T1000 (cell line): ENCODE results near the gene LINGO1.

Source experiments
- DNase-seq: peaks from one replicate; lab custom pipeline; 2025; ENCODE audit warnings: mixed read lengths; lab: John Stamatoyannopoulos, UW

LINGO1 gene

DNA sequence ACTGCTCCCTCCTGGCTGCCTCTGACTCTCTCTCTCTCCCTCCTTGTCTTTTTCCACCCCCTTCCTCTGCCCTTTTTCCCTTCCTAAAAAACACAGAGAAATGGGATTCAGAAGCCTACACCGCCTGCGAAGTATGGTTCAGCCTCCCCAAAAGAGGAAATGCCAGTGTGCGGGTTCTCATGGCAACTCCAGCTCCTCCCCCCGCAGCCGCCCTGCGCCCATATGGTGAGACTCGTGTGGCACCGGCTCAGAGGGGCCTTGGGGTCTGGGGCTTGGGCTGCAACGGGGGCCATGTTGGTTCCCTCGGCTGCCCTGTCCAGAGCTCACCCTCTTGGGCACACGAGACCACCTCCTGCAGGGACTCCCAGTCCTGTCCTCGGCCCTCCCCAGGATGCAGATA, 23.6 kb upstream of the LINGO1 start:
- no peak for DNase-seq

DNA sequence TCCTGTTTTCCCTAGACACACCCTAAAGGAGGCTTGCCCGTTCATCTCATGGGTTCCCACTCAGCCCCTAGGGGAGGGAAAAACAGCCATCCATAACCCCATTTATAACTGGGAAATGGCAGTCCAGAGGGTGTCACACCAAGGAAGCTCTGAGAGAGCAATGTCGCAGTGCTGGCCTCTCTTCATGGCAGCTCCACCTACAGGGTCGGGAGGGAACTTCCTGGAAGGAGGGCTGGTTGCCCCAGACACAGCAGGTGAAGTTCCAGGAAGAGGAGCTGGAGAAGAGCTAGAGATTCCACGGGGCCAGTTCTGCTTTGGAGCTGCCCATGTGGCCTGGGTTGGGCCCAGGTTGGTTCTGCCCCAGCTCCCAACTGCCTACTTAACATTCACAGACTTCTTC, 22.3 kb upstream of the LINGO1 start:
- no peak for DNase-seq

DNA sequence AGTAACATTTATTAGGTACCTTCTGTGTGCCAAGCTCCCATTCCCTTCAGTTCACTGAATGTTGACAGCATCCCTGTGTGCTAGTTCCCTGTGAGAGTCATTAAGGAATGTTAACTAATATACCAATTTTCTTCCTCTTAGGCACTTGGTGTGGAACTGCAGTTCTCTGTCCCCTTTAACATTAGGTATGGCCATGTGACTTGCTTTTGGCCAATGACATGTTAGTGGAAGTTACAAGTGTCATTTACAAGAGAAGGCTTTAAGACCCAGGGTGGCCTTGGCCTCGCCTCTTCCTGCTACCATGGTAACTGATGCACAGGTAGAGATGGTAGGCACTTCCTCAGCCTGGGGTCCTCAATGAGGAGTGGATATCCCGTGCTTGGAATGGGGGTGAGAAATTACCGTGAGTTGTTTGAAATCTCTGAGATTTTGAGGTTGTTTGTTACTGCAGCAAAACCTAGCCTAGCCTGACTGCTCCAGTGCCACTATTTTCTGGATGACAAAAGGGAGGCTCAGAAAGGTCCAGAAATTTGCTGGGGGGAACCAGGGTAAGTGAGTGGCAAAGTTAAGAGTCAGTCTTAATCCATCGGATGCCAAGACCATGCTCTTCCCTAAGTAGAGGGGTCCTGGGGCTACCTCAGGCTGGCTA, 21.2 kb upstream of the LINGO1 start:
- DNase-seq, result no peak

DNA sequence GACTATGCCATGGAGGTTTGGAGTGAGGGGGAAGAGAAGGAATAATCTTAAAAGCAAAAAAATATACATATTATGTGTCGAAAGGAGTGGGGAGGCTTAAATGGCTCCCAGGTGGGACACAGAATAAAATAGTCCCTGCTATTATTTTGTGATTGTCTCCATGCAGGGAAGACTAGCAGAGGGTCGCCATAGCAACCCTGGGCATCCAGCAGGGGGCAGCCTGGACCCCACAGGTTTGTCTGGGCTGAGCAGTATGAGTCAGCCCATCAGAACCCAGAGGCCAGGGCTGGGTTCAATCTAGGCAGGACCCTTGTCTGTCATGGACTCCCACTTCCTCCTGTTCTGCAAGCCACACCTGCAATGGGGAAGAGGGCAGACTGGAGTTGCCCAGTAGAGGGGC, 17.6 kb upstream of the LINGO1 start:
- no peak for DNase-seq

DNA sequence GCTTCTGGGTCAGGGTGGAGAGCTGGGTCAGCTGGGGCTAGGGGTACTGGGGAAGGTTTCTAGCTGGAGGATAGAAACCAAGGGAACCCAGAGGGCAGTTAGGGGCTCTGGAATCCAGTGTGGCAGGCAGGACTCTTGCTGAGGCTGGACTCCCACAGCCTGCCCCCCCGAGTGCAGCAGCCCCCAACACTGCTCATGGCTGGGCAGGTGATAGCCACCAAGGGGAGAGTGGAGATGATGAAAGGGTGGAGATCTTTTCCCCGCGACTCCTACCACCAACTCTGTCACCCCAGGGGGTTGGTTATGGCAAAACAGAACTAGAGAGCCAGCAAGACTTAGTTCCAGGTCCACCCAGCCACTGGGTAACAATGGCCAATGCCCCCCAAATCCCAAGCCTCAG, 16.9 kb upstream of the LINGO1 start:
- no peak for DNase-seq

DNA sequence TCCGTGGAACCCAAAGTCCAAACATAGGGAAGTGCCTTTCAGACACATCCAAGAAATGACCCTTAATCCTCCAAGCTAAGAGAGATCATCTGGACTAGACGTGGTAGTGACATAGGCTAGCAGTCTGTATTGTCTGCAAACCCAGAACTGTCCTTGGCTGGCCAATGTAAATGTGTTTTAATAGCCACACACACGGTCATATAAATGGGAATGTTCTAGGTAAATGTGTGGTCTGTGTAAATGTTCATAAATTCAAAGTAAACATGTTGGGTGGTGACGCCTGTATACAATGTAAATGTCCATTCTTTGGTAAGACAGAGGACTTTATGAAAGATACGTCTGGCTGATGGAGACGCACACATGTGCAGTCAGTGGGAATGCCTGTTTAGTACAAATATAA, 16.3 kb upstream of the LINGO1 start:
- no peak for DNase-seq

DNA sequence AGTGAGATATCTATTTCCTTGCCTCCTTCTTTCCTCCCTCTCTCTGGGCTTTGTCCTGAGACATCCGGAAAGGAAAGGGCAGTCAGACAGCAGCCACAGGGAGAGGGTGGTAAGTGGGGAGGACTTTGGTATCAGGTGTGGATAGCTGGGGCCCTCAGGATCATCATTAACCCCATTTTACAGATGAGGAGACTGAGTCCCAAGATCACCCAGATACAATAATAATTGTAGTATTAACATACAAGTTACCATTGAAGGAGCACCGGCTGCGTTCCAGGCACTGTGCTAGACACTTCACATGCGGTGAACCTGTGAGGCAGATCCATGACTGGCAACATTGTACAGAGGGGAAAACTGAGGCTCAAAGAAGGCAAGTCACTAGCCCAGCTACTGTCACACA, 15.2 kb upstream of the LINGO1 start:
- DNase-seq, result no peak

DNA sequence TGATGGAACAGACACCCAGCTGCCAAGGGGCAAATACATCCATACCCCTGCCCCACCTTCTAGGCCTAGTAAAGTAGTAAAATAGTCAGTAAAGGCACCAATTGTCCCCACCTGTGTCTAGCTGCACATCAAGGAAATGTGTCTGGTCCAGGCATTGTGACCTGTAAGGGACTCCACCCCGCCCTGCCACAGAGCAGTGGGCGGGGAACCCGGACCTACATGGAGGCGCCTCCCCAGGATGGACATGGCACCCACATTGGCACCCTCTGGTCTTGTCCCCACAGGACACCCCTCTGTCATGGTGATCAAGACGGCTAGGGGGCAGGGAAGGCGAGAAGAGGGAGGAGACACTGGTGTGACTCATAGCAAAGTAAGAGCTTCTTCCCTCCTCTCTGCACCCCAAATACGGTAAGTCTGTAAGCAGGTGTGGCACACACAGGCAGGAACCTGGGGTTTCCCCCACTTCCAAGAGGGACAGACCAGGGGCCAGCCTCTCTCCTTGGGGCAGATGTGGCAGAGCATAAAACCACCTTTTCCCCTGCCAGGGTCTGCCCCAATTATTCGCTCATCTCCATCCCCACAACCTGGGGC, 13.5 kb upstream of the LINGO1 start:
- DNase-seq, result no peak

DNA sequence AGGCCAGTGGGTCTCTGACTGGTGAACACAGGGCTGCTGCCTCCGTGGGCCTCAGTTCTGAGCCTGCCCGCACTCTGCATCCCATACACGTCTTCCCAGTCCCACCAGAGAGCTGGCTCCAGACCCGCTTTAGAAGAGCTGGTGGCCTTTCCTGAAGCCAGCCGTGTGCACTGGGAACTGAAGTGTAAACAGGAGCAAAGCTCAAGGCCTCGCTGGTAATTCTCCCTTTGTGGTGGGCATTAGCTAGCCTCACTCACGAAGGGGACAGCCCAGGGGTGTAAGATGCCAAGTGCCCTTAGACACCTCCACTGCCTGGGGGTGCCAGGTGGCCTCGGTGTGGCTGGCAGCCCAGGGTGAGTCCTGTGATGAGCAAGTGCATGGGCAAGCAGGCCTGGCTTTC, 12.9 kb upstream of the LINGO1 start:
- DNase-seq, result no peak

DNA sequence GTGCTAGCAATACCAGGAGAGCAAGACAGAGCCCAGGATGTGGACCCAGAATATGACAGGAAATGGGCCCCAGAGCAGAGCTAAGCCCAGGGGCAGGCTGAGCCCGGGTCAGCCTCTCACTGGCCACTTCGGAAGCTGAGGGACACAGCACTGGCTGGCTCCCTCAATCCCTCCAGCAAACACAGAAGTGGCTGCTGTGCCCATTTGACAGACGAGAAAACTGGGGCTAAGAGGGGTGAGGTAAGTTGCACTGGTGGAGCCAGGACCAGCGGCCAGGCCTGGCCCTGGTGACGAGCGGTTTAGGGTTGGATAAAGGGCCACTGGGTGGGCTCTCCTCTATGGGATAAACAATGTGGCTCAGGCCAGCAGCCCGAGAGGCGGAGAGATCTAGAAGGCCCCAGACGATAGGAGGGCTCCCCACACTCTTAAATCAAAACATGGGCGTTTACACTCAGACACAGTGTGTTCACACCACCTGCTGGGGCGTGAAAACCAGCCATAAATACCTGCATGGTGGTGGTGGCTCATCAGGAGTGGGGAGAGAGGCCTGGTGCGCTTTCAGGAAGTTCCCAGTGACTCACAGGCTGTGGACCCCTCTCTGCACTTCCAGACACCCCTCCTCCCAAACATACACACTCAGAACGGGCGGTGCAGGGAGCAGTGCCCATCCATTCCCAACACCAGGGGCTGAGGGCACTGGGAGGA, 12.0 kb upstream of the LINGO1 start:
- no peak for DNase-seq

DNA sequence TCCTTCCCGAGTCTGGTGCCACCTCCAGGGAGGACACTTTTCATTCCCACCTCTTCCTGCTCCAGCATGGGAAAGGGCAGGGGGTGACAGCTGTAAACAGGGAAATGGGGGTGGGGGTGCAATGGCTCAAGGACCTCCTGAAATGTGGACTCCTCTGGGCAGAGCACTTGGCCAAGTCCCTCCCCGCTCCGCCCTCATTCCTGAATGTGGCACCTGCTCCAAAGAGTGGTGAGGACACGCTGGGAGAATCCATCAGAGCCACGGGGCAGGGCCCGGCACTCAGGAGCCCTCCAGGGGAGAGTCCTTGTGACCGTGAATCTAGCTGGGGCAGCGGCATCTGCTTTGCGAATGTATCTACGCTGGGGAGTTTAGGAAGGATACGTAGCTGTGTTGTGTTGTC, 11.1 kb upstream of the LINGO1 start:
- DNase-seq, result no peak

DNA sequence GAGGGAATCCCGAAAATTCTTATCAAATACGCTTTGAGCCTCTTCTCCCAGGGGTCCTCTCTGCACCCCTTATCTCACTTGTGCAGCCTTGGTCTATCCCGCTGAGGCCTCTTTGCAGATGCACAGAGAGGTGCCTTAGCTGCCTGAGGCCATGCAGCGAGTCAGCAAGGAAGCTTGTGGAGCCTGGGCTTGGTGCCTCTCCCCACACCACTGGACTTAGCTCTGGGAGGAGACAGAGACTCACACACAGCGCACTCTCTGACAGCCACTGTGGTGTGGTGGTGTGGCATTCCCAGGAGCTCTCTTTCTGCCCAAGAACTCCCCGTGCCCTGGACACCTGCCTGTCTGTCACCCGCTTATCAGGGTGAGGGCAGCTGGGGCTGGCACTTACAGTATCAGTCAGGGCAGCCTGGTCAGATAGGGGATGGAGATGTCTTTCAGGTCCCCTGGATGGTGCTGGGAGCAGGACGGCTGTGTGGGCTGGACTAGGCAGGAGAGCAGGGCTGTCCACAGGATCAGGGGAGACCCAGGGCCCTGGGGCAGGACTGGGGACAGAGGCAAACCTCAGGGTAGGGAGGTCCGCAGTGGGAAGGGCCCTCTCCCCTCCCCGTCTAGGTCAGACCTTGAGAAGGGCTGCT, 10.2 kb upstream of the LINGO1 start:
- DNase-seq, result no peak

DNA sequence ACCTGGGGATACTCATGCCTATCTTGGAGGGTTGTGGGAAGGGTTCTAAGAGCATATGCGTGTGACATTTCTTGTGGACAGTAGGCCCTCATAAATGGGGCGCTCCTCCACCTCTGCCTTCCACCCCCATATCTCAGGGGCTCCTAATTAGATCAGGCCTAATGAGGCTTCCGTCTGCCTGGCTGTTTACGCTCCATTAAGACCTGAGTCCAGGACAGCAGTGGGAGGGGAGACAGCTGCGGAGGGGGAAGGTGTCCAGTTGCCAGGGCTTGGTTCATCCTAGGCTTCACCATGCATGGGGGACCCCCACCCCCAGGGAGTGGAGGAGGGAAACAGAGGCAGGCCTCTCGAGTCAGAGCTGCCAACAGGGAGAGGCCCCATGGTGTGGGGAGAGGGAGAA, 9.3 kb upstream of the LINGO1 start:
- no peak for DNase-seq

DNA sequence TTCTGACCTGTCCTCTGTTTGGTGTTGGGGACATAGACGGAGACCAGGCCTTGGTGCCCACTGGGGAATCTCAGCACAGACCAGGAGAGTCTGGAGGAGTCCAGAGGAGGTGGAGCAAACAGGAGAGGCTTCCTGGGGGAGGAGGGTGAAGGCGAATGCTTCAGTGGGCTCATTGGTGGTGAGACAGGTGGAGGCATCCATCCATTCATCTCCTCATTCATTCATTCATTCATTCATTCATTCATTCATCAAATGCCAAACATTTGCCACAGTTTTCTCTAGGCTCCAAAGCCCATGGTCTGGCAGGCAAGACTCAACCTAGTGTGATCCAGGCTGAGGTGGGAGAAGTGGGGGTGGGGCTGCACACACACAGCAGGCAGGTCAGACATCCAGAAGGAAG, 7.9 kb upstream of the LINGO1 start:
- no peak for DNase-seq

DNA sequence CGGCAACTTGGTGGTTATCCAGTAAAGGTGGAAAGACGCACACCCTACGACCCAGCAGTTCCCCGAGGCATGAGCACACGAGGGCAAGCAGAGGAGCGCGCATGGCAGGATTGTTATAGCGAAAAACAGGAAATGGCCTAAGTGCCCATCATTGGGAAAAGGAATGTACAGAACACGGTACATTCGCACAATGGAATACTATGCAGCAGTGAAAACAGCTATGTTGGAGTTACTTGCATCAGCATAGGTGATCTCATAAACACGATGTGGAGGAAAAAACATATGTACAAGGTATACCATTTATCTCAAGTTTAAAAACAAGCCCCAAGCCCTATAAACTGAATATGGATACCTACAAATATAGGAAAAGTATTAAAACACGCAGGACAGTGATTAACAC, 6.7 kb upstream of the LINGO1 start:
- DNase-seq, result no peak

DNA sequence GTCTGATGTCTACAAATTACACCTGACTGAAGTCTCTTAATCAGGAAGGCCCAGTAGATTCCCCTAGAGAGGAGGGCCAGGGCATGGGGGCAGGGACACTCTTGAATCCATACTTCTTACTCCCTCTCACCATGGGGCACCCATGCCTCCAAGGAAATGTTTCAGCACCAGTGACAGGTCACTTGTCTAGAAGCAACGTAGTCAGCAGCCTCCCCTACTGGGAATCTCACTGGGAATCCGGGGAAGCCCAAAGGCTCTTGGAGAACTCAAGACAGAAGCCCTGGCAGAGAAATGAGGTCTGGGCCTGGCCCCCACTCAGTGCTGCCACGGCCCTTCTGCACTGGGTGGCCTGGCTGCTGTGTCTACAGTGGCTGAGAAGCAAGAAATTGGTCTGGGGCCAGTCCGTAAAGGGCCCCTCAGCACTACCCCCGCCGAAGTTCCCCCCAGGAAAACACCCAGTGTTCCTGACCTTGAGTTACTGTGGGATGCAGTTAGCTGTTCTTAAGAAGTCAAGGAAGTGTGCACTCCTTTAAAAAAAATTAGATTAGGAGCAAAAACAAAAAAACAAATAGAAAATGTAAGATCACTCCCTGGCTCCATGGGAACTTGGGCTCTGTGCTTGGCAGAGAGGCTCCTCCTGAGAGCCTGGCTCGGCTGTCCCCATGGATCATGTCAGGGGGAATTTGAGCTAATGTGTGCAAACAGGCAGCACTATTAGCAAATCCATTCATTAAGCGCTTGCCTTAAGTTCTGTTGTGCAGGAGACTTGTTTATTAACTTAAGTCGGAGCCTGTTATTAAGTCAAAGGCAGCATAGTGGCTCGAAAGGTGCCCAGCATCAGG, 5.4 kb upstream of the LINGO1 start:
- DNase-seq, result no peak

DNA sequence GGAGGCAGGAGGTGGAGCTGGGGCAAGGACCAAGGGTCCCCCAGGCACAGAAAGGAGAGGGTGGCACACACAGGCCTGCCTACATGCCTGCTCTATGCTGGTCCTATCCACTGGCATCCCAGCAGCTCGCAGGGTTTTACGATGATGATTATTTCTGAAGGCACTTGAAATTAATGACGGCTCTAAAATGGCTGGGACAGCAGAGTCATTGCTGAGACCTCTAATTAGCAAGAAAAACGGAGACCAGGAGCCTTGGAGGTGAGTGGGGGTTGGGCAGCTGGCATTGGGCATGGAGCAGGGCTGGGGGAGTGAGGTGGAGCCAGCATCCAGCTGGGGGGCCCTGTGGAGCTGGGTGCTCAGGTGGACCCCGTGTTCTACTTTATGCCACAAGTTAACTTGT, 3.5 kb upstream of the LINGO1 start:
- DNase-seq, result no peak

DNA sequence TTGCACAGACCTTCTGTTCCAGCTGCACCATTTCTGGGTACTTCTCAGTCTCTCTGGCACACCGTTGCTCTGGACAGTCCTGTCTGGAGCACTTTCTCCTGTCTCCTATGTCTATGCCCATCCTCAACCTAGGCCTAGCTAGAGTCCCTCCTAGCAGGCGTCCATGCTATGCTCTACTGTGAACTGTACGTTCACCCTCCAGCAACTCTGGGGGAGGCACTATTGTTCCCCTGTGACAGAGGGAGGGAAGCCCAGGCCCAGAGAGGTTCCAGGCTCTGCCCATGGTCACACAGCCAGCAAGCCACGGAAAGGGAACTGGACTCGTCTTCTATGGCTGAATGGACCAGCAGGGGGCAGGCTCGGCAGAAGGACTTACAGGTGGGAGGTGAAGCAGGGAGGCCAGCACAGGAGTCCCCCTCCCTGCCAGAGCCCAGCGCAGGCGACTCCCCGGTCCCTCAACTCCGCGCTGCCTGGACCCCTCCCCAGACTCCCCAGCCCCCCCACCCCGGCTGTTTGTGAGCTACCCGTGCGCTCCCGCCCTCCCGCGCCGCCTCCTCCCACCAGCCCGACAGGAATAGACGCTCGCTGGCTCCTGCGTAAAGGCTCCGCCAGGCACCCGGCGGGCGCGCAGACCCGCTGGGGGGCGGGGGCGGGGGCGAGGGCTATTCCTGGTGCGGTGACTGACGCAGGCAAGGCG, 1.7 kb upstream of the LINGO1 start:
- DNase-seq, result no peak

DNA sequence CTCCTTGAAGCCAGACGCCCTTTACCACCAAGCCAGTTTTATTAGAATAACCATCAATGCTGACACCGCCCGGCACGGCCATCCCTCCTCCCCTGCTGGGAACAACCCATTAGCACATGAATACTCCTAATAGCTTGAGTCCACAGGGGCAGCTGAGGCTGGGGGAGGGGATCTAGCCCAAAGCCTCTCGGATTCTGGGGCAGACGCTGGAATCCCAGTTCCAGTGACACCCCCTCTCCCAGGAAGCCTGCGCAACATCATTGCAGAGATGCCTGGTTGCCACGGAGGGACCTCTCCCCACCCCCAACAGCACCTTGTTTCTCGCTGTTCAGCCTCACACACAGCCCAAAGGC, 1.2 kb upstream of the LINGO1 start:
- DNase-seq, result no peak

DNA sequence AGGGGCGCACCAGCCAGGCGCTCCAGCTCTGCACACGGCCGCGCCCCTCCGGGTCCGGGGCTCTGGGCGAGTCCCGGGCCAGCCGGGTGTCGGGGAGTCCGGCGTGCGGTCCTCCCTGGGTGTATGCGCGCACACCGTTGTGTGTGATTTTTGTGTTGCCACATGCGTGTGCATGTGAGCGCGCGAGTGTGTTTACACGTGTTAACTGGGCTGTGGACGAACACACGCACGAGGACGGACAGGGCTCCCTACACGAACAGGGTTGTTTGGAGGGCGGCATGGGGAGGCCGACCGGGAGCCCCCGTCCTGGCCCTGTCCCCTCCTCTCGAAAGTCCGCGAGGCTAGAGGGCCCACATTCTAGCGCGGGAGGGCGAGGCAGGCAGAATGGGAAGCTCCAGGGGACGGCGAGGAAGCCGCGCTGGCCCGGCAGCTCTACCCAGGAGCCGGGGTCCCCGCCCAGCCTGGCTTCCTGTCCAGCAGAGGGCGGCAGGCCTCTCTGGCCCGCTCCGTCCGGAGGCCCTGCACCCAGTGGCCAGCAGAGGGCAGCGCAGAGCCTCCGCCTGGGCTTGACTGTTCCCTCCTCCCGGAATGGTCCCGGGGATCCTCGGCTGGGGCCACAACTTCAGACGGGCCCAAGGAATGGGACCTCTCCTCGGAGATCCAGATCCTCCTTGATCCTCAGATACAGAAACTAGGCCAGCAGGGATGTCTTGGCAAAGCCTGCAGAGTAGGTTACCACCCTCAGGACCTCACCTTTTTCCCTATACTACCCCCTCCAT, 611 bp upstream of the LINGO1 start:
- no peak for DNase-seq
